ENCODE data around the gene HEXD. TPM values are rescaled to one million over a fixed set of nuclear protein-coding genes. Genes with fewer than 3 reads are reported as not detected.
A peak's percentile ranks its signal among the peaks of the same experiment; 100 is the strongest.

The HEXD gene
- total and polyA plus RNA-seq, 2 of the 8 experiments (the other 6 are each of a cell fraction or from before 2014, with no cell fraction given): 20.6 to 21.8 TPM

DNA sequence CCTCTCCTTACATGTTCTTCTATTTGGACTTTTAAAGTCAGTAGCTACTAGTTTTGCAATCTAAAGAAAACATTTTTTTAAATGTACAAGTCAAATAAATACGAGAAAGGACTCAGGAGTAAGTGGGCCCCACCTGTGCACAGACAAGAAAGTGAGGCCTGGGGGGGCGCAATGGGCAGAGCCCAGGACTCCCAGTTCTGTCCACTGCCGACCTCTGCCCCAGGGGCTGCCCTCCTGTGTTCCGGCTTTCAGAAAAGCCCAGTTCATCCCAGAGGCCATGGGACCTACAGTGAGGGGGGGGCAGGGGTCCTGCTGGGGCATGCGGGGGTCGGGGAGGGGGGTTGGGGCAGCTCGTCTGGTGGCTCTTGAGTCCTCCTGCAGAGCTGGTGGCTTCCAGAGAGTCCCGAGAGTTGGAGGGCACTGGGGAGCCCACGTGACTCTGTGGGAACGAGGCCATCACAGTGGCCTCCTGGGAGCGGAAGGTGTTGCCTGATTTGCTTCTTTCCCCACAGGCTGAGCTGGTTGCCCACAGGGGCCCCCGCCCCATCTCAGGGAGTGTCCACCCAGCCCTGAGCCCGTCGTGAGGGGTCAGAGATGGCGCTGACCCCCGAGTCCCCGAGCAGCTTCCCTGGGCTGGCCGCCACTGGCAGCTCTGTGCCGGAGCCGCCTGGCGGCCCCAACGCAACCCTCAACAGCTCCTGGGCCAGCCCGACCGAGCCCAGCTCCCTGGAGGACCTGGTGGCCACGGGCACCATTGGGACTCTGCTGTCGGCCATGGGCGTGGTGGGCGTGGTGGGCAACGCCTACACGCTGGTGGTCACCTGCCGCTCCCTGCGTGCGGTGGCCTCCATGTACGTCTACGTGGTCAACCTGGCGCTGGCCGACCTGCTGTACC is 44.2 kb upstream of the HEXD start:
- Histone ChIP-seq H2BK12ac (ENCODE audit: low read depth, low read length) (peak overlapping the region; percentile 90; the same call in 1 of the 2 replicates), H3K9ac (replicated peaks in 1 of 4; ENCODE audit: extremely low read depth in 1 of 4, low read depth in 3 of 4, low read length in 3 of 4) (no peak overlapping the region), H2BK5ac (ENCODE audit: low read depth, low read length) (no peak overlapping the region), H4K5ac (ENCODE audit: insufficient read length, low read depth, low read length) (no peak overlapping the region), H3K27ac (ENCODE audit: low read depth, low read length) (no peak overlapping the region), H2BK120ac (replicated peaks; ENCODE audit: low read depth, low read length) (no peak overlapping the region), H3K56ac (replicated peaks; ENCODE audit: insufficient read length, low read depth, low read length) (no peak overlapping the region), H4K91ac (replicated peaks; ENCODE audit: insufficient read length, low read length) (no peak overlapping the region), H3K18ac (ENCODE audit: extremely low read depth, low read length) (no peak overlapping the region), H3K4me1 (replicated peaks in 1 of 4; ENCODE audit: control insufficient read depth in 3 of 4, insufficient read depth in 4 of 4, low read length in 3 of 4) (peaks cover 0 to 6% (median 0%) of the 10 kb centered on the region in 4 experiments; a peak in 2 of 7 replicates), H3K27me3 (replicated peaks in 1 of 4; ENCODE audit: control insufficient read depth in 3 of 4, extremely low read depth in 1 of 4, insufficient read depth in 3 of 4, low read length in 3 of 4) (peaks cover 29 to 65% (median 53%) of the 10 kb centered on the region in 4 experiments), H2AFZ (ENCODE audit: low read length) (no peak overlapping the region), H3K23ac (ENCODE audit: insufficient read length) (no peak overlapping the region), H3K9me3 (ENCODE audit: insufficient read depth in 2 of 2, low read depth in 1 of 2, low read length in 1 of 2) (no peaks in the 10 kb centered on the region; a peak in 1 of 4 replicates), H3K14ac (ENCODE audit: insufficient read length) (no peak overlapping the region), H3K4me2 (ENCODE audit: insufficient read depth in 1 of 2, low read depth in 2 of 2, low read length in 2 of 2) (peak overlapping the region in 1 of 2 experiments; percentile 51; a peak in 1 of 4 replicates), H2AK5ac (ENCODE audit: low read depth, low read length) (no peak overlapping the region), H3K79me2 (ENCODE audit: control insufficient read depth in 1 of 2, insufficient read depth in 2 of 2, low read length in 2 of 2) (no peaks in the 10 kb centered on the region), H3K36me3 (ENCODE audit: control insufficient read depth in 2 of 4, insufficient read depth in 4 of 4, low read length in 3 of 4) (no peaks in the 10 kb centered on the region), H2BK20ac (ENCODE audit: low read length) (no peak overlapping the region), H3K4me3 (ENCODE audit: extremely low read depth in 1 of 4, insufficient read depth in 2 of 4, low read depth in 3 of 4, low read length in 4 of 4) (no peak overlapping the region), H3K79me1 (ENCODE audit: low read depth, low read length) (no peaks in the 10 kb centered on the region), H2BK15ac (ENCODE audit: low read length) (0 out of 2 replicates have a peak overlapping the region, but pooled peaks have one; percentile 46), H3K23me2 (ENCODE audit: low read depth, low read length) (peaks cover 7% of the 10 kb centered on the region; the same call in 1 of the 2 replicates), H4K20me1 (replicated peaks in 1 of 2; ENCODE audit: control insufficient read depth in 1 of 2, insufficient read depth in 2 of 2, low read length in 2 of 2) (peaks cover 0 to 4% of the 10 kb centered on the region in 2 experiments), H3K4ac (replicated peaks; ENCODE audit: insufficient read length, low read depth, low read length) (no peak overlapping the region), H4K8ac (ENCODE audit: extremely low read depth, insufficient read depth, low read length) (no peak overlapping the region; the same call in 1 of the 2 replicates)
- FAIRE-seq (no peak), DNase-seq (ENCODE audit: low read depth in 1 of 2, low spot score in 2 of 2) (no peak)
- 88% methylated on average over 28 of the region's 37 CpGs; no CpG with 5 or more reads in 1 of the 2 experiments for WGBS, 2 experiments (ENCODE audit: extremely low coverage in 1 of 2, insufficient coverage in 1 of 2, insufficient read length in 1 of 2, insufficient replicate concordance in 2 of 2, low coverage in 1 of 2, low lambda C conversion rate in 2 of 2, missing lambda C conversion rate in 1 of 2)
- POLR2A ChIA-PET (ENCODE audit: partially characterized antibody): interaction anchor here (3.2 kb wide), 1 partner anchor 10 kb away, joined by 14 read pairs; no protein-coding TSS in a partner anchor
- TF ChIP-seq JUN (IDR thresholded peaks at IDR 0.05; ENCODE audit: low read depth, low read length) (no peak), SP2 (IDR thresholded peaks at IDR 0.05; ENCODE audit: low read length) (no peak), POLR2AphosphoS5 (IDR thresholded peaks at IDR 0.05; ENCODE audit: low read depth, low read length) (no peak), TBP (IDR thresholded peaks at IDR 0.05; ENCODE audit: low read depth, low read length) (no peak), RBBP5 (IDR thresholded peaks at IDR 0.05; ENCODE audit: borderline replicate concordance, low read depth, low read length) (no peak), BCL11A (IDR thresholded peaks at IDR 0.05; ENCODE audit: low read depth in 2 of 2, low read length in 2 of 2) (no peak), KDM4A (IDR thresholded peaks at IDR 0.05; ENCODE audit: low read depth, low read length, severe bottlenecking) (no peak), SIX5 (IDR thresholded peaks at IDR 0.05; ENCODE audit: low read depth, low read length) (no peak), JUND (IDR thresholded peaks at IDR 0.05; ENCODE audit: low read length) (no peak), KDM5A (IDR thresholded peaks at IDR 0.05; ENCODE audit: low read length) (no peak)
- TF ChIP-seq, protein P1, sequence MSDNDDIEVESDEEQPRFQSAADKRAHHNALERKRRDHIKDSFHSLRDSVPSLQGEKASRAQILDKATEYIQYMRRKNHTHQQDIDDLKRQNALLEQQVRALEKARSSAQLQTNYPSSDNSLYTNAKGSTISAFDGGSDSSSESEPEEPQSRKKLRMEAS (IDR thresholded peaks at IDR 0.05): no peak
- CTCF ChIA-PET (ENCODE audit: partially characterized antibody): interaction anchor here (1.3 to 2.5 kb wide), 2 partner anchors 11 to 51 kb away, joined by 3 to 6 read pairs; no protein-coding TSS in a partner anchor
